Cortex of kidney (tissue), 1 donor: Measurements from ENCODE around the gene TPK1.

Experiments
- DNase-seq: peaks from one replicate; lab custom pipeline; 2025; lab: John Stamatoyannopoulos, UW

The TPK1 gene

GRCh38 chr7:144408121-144408520 is 427.7 kb downstream of the TPK1 start:
- no peak for DNase-seq

- no peak for DNase-seq
Measured at GRCh38 chr7:144407266-144407931, 428.5 kb downstream of the TPK1 start.

GRCh38 chr7:144404946-144405345 is 430.9 kb downstream of the TPK1 start:
- no peak for DNase-seq

GRCh38 chr7:144403649-144404061 is 432.2 kb downstream of the TPK1 start, which contains the start of gene NOBOX:
Gene NOBOX, minus strand, starts transcription at chr7:144403693.
- DNase-seq, result no peak

GRCh38 chr7:144403102-144403501 is 432.8 kb downstream of the TPK1 start:
- DNase-seq, result no peak
